DMS 273 treated with DMSO at 0.1 percent for 48 hours (cell line): Measurements from ENCODE around the gene APOBEC3F.
"Not testable (repeated sequence)": the region's sequence is repeated elsewhere in the genome, so short reads cannot be mapped to it uniquely, and the experiment has no call there.

ENCODE experiments used
- DNase-seq: peaks from one replicate; lab custom pipeline; 2025; lab: John Stamatoyannopoulos, UW

Gene APOBEC3F

GRCh38 chr22:39073981-39074380, 33.3 kb downstream of the APOBEC3F start:
- no peak for DNase-seq

GRCh38 chr22:39076155-39077025, 35.7 kb downstream of the APOBEC3F start:
- DNase-seq = not testable (repeated sequence)

GRCh38 chr22:39077026-39077840, 36.6 kb downstream of the APOBEC3F start, which contains the start of gene APOBEC3G:
Gene APOBEC3G, plus strand, starts transcription at chr22:39077275. Its CDS starts 87 bp downstream, at chr22:39077362.
- not testable (repeated sequence) for DNase-seq

GRCh38 chr22:39077912-39078311, 37.2 kb downstream of the APOBEC3F start:
- not testable (repeated sequence) for DNase-seq

GRCh38 chr22:39078329-39078728, 37.7 kb downstream of the APOBEC3F start:
- DNase-seq = no peak

GRCh38 chr22:39079054-39079637, 38.5 kb downstream of the APOBEC3F start:
- DNase-seq = not testable (repeated sequence)

GRCh38 chr22:39080052-39080762, 39.5 kb downstream of the APOBEC3F start:
- no peak for DNase-seq

GRCh38 chr22:39081016-39081415, 40.4 kb downstream of the APOBEC3F start:
- DNase-seq = no peak

GRCh38 chr22:39081598-39081997, 40.9 kb downstream of the APOBEC3F start:
- DNase-seq = no peak

- no peak for DNase-seq
Observed at GRCh38 chr22:39083212-39084165, 42.8 kb downstream of the APOBEC3F start.

- no peak for DNase-seq
Observed at GRCh38 chr22:39084666-39085065, 44.0 kb downstream of the APOBEC3F start.

GRCh38 chr22:39087098-39087497, 46.4 kb downstream of the APOBEC3F start:
- DNase-seq = no peak

- DNase-seq = no peak
Observed at GRCh38 chr22:39087881-39088684, 47.4 kb downstream of the APOBEC3F start.

- DNase-seq = no peak
Observed at GRCh38 chr22:39088685-39089032, 48.0 kb downstream of the APOBEC3F start.

GRCh38 chr22:39089928-39090327, 49.3 kb downstream of the APOBEC3F start:
- no peak for DNase-seq

- no peak for DNase-seq
Observed at GRCh38 chr22:39090426-39091064, 49.9 kb downstream of the APOBEC3F start.

- no peak for DNase-seq
Observed at GRCh38 chr22:39091126-39092081, 50.7 kb downstream of the APOBEC3F start.
